ENCODE measurements around the gene TNFAIP6.
"Not testable (repeated sequence)": the region's sequence is repeated elsewhere in the genome, so short reads cannot be mapped to it uniquely, and the experiment has no call there.

The TNFAIP6 gene, protein sequence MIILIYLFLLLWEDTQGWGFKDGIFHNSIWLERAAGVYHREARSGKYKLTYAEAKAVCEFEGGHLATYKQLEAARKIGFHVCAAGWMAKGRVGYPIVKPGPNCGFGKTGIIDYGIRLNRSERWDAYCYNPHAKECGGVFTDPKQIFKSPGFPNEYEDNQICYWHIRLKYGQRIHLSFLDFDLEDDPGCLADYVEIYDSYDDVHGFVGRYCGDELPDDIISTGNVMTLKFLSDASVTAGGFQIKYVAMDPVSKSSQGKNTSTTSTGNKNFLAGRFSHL

DNA sequence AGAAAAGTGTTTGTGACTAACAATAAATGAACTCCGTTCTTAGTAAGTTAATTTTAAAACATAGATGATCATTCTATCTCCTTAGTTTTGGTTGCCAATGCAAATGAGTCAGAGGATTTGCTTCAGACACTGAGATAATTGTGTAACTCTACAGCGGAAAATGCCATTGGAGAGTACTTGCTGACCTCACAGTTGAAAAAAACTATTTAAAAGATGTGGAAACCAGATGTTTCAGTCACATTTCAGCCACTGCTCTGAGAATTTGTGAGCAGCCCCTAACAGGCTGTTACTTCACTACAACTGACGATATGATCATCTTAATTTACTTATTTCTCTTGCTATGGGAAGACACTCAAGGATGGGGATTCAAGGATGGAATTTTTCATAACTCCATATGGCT is at the start of gene TNFAIP6:
TSS of gene TNFAIP6 (plus strand) at position 234 of the 400 bp plus-strand sequence. CDS start at position 309, 75 bp downstream.
- Histone ChIP-seq H3K9ac (no peak within 1 kb of the TSS), H3K4me2 (no peak within 1 kb of the TSS), H4K20me1 (ENCODE audit: insufficient read depth) (no peaks in the 10 kb centered on the region), H3K36me3 (ENCODE audit: insufficient read depth) (no peaks in the 10 kb centered on the region), H3K27me3 (ENCODE audit: insufficient read depth, low read depth) (no peaks in the 10 kb centered on the region), H3K79me2 (ENCODE audit: insufficient read depth, low read depth) (no peaks in the 10 kb centered on the region), H2AFZ (ENCODE audit: low read depth) (no peak within 1 kb of the TSS), H3K4me1 (ENCODE audit: low read depth, poor library complexity, severe bottlenecking) (no peaks in the 10 kb centered on the region), H3K27ac (no peak within 1 kb of the TSS), H3K4me3 (IDR thresholded peaks at IDR 0.05; ENCODE audit: insufficient read depth, low read depth, low read length) (no peak within 1 kb of the TSS)
- TF ChIP-seq, protein P1, sequence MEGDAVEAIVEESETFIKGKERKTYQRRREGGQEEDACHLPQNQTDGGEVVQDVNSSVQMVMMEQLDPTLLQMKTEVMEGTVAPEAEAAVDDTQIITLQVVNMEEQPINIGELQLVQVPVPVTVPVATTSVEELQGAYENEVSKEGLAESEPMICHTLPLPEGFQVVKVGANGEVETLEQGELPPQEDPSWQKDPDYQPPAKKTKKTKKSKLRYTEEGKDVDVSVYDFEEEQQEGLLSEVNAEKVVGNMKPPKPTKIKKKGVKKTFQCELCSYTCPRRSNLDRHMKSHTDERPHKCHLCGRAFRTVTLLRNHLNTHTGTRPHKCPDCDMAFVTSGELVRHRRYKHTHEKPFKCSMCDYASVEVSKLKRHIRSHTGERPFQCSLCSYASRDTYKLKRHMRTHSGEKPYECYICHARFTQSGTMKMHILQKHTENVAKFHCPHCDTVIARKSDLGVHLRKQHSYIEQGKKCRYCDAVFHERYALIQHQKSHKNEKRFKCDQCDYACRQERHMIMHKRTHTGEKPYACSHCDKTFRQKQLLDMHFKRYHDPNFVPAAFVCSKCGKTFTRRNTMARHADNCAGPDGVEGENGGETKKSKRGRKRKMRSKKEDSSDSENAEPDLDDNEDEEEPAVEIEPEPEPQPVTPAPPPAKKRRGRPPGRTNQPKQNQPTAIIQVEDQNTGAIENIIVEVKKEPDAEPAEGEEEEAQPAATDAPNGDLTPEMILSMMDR (conservative IDR thresholded peaks at IDR 0.05; ENCODE audit: low read depth, low read length) = no peak

DNA sequence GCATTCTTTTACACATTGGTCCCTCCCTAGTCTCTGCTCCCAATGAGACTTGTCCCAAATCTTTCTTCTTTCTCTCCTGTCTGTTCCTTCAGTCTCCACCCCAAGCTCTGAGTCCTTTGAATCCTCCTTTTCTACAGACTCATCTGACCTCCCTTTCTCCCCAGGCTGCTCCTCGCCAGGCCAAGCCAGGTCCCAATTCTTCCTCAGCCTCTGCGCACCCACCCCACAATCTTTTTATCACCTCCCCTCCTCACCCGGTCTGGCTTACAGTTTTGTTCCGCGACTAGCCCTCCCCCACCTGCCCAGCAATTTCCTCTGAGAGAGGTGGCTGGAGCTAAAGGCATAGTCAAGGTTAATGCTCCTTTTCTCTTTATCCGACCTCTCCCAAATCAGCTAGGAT is 47.1 kb upstream of the TNFAIP6 start:
- not testable (repeated sequence) for H3K27me3 ChIP-seq (ENCODE audit: insufficient read depth, low read depth); H3K79me2 ChIP-seq (ENCODE audit: insufficient read depth, low read depth); H3K27ac ChIP-seq; H3K4me2 ChIP-seq; H3K36me3 ChIP-seq (ENCODE audit: insufficient read depth); H3K4me3 ChIP-seq (IDR thresholded peaks at IDR 0.05; ENCODE audit: insufficient read depth, low read depth, low read length); H2AFZ ChIP-seq (ENCODE audit: low read depth); H3K9ac ChIP-seq; H4K20me1 ChIP-seq (ENCODE audit: insufficient read depth); H3K4me1 ChIP-seq (ENCODE audit: low read depth, poor library complexity, severe bottlenecking)

DNA sequence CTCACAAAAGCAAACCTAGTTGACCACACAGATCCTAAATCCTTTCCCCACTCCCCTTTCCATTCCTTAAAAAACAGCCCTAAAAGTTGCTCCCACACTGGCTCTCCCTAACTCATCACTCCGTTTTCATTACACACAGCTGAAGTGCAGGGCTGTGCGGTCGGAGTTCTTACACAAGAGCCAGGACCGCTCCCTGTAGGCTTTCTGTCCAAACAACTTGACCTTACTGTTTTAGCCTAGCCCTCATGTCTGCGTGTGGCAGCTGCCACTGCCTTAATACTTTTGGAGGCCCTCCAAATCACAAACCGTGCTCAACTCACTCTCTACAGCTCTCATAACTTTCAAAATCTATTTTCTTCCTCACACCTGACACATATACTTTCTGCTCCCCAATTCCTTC is 45.0 kb upstream of the TNFAIP6 start:
- H2AFZ ChIP-seq (ENCODE audit: low read depth); H3K79me2 ChIP-seq (ENCODE audit: insufficient read depth, low read depth); H3K4me1 ChIP-seq (ENCODE audit: low read depth, poor library complexity, severe bottlenecking); H3K27me3 ChIP-seq (ENCODE audit: insufficient read depth, low read depth); H4K20me1 ChIP-seq (ENCODE audit: insufficient read depth); H3K4me2 ChIP-seq; H3K4me3 ChIP-seq (IDR thresholded peaks at IDR 0.05; ENCODE audit: insufficient read depth, low read depth, low read length); H3K9ac ChIP-seq; H3K27ac ChIP-seq; H3K36me3 ChIP-seq (ENCODE audit: insufficient read depth): not testable (repeated sequence)

DNA sequence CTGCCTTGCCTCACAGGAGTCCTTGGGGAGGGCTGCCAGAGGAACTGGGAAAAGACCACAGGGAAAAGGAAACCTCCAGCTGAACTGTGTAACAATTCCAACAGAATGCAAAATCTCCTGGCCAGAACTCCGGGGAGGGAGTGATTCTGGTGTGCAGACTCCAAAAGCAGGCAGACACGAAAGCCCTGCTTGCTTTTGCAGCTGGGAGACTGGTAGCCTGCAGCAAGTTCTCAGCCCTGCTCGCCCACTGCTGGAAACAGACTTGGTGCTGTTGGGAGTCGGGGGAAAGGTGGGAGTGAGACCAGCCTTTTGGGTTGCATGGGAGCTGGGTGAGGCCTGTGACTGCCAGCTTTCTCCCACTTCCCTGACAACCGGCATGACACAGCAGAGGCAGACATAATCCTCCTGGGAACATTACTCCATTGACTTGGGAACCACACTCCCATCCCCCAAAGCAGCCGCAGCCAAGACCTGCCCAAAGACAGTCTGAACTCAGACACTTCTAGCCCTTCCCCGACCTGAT is 42.0 kb upstream of the TNFAIP6 start:
- Histone ChIP-seq H3K36me3 (ENCODE audit: insufficient read depth) (no peaks in the 10 kb centered on the region), H3K4me3 (IDR thresholded peaks at IDR 0.05; ENCODE audit: insufficient read depth, low read depth, low read length) (no peak overlapping the region), H3K79me2 (ENCODE audit: insufficient read depth, low read depth) (no peaks in the 10 kb centered on the region), H3K9ac (no peak overlapping the region), H4K20me1 (ENCODE audit: insufficient read depth) (no peaks in the 10 kb centered on the region), H3K4me1 (ENCODE audit: low read depth, poor library complexity, severe bottlenecking) (peaks cover 8% of the 10 kb centered on the region), H3K27me3 (ENCODE audit: insufficient read depth, low read depth) (no peaks in the 10 kb centered on the region), H2AFZ (ENCODE audit: low read depth) (no peak overlapping the region), H3K4me2 (no peak overlapping the region), H3K27ac (no peak overlapping the region)
- TF ChIP-seq, protein P1 (conservative IDR thresholded peaks at IDR 0.05; ENCODE audit: low read depth, low read length) = no peak

DNA sequence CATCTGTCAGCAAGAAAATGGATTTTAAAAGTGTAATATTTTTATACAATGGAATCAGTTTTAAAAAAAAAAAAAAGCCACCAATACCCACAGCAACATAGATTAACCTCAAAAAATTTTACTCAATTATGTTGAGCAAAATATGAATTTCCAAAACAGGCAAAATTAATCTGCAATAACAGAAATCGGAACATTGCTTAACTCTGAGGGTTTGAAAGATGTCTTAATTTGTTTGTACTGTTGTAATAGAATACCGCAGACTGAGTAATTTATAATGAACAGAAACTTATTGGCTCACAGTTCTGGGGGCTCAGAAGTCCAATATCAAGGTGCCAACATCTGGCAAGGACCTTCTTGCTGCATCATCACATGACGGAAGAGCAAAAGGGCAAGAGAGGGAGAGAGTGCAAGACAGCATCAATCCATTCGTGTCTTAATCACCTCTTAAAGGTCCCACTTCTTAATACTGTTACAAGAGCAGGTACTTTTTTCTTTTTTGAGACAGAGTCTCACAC is 31.8 kb upstream of the TNFAIP6 start:
- H4K20me1 ChIP-seq (ENCODE audit: insufficient read depth) = no peaks in the 10 kb centered on the region
- H3K36me3 ChIP-seq (ENCODE audit: insufficient read depth) = no peaks in the 10 kb centered on the region
- no peak overlapping the region for H2AFZ ChIP-seq (ENCODE audit: low read depth)
- TF ChIP-seq, protein P1 (conservative IDR thresholded peaks at IDR 0.05; ENCODE audit: low read depth, low read length) = no peak
- no peak overlapping the region for H3K27ac ChIP-seq
- no peak overlapping the region for H3K4me2 ChIP-seq
- no peaks in the 10 kb centered on the region for H3K79me2 ChIP-seq (ENCODE audit: insufficient read depth, low read depth)
- H3K27me3 ChIP-seq (ENCODE audit: insufficient read depth, low read depth) = no peaks in the 10 kb centered on the region
- no peak overlapping the region for H3K4me3 ChIP-seq (IDR thresholded peaks at IDR 0.05; ENCODE audit: insufficient read depth, low read depth, low read length)
- no peak overlapping the region for H3K9ac ChIP-seq
- H3K4me1 ChIP-seq (ENCODE audit: low read depth, poor library complexity, severe bottlenecking) = no peaks in the 10 kb centered on the region

All from KMS-11 (cell line).